Measurements from ENCODE around the gene COLEC12. TPM values are rescaled to one million over a fixed set of nuclear protein-coding genes. Genes with fewer than 3 reads are reported as not detected.

Gene COLEC12
- total and polyA plus RNA-seq, 7 experiments from 2014 or later = 0.12 to 0.35 (median 0.19) TPM; not detected in 4

- Histone ChIP-seq H3K27me3 (ENCODE audit: control insufficient read depth in 2 of 2, insufficient read depth in 2 of 2, low read length in 2 of 2) (no peaks in the 10 kb centered on the region), H3K27ac (ENCODE audit: low read depth, low read length) (no peak overlapping the region), H3K4me1 (ENCODE audit: control insufficient read depth in 2 of 2, insufficient read depth in 2 of 2, low read length in 2 of 2) (no peaks in the 10 kb centered on the region), H3K4me3 (ENCODE audit: low read length) (no peak overlapping the region), H3K9me3 (ENCODE audit: control insufficient read depth in 2 of 3, low read length in 3 of 3) (no peaks in the 10 kb centered on the region), H3K36me3 (ENCODE audit: control insufficient read depth in 2 of 3, insufficient read depth in 3 of 3, low read length in 3 of 3) (no peaks in the 10 kb centered on the region)
- Mint-ChIP-seq H3K27me3 (peaks cover 5 to 26% (median 9%) of the 10 kb centered on the region in 5 donors), H3K36me3 (no peaks in the 10 kb centered on the region), H3K9me3 (no peaks in the 10 kb centered on the region), H3K27ac (no peak overlapping the region), H3K4me3 (no peak overlapping the region), H3K4me1 (peaks cover 0 to 3% (median 0%) of the 10 kb centered on the region in 7 donors)
- DNase-seq = no peak
- intact Hi-C loops (cut with micrococcal nuclease) = no loop called here
- no peak for ATAC-seq
- ChIA-PET POLR2A (no interaction called here), CTCF (no interaction called here)
Measured at GRCh38 chr18:394262-394986, 106.1 kb downstream of the COLEC12 start.

GRCh38 chr18:393574-393957 is 106.9 kb downstream of the COLEC12 start:
- intact Hi-C loops (cut with micrococcal nuclease) = no loop called here

GRCh38 chr18:392928-393573 is 107.5 kb downstream of the COLEC12 start:
- ChIA-PET POLR2A (no interaction called here), CTCF (no interaction called here)
- H3K4me3 ChIP-seq (ENCODE audit: low read length) = no peak overlapping the region
- H3K9me3 Mint-ChIP-seq = no peaks in the 10 kb centered on the region
- no peaks in the 10 kb centered on the region for H3K36me3 ChIP-seq (ENCODE audit: control insufficient read depth in 2 of 3, insufficient read depth in 3 of 3, low read length in 3 of 3)
- no peak overlapping the region for H3K27ac ChIP-seq (ENCODE audit: low read depth, low read length)
- no peak overlapping the region for H3K27ac Mint-ChIP-seq
- no peaks in the 10 kb centered on the region for H3K9me3 ChIP-seq (ENCODE audit: control insufficient read depth in 2 of 3, low read length in 3 of 3)
- H3K4me1 Mint-ChIP-seq = peaks cover 0 to 3% (median 0%) of the 10 kb centered on the region in 7 donors
- intact Hi-C loops (cut with micrococcal nuclease) = no loop called here
- no peaks in the 10 kb centered on the region for H3K36me3 Mint-ChIP-seq
- H3K27me3 ChIP-seq (ENCODE audit: control insufficient read depth in 2 of 2, insufficient read depth in 2 of 2, low read length in 2 of 2) = no peaks in the 10 kb centered on the region
- ATAC-seq (no peak), DNase-seq (no peak)
- no peaks in the 10 kb centered on the region for H3K4me1 ChIP-seq (ENCODE audit: control insufficient read depth in 2 of 2, insufficient read depth in 2 of 2, low read length in 2 of 2)
- no peak overlapping the region for H3K4me3 Mint-ChIP-seq
- peaks cover 5 to 23% (median 10%) of the 10 kb centered on the region in 5 donors for H3K27me3 Mint-ChIP-seq

More at GRCh38 chr18:393574-393957, 106.9 kb downstream of the COLEC12 start:
- Mint-ChIP-seq H3K27me3 (peaks cover 5 to 26% (median 12%) of the 10 kb centered on the region in 5 donors), H3K9me3 (no peaks in the 10 kb centered on the region), H3K4me3 (no peak overlapping the region), H3K36me3 (no peaks in the 10 kb centered on the region), H3K4me1 (peaks cover 0 to 3% (median 0%) of the 10 kb centered on the region in 7 donors), H3K27ac (no peak overlapping the region)
- H3K9me3 ChIP-seq (ENCODE audit: control insufficient read depth in 2 of 3, low read length in 3 of 3) = no peaks in the 10 kb centered on the region
- no peaks in the 10 kb centered on the region for H3K36me3 ChIP-seq (ENCODE audit: control insufficient read depth in 2 of 3, insufficient read depth in 3 of 3, low read length in 3 of 3)
- no peak for DNase-seq
- H3K27me3 ChIP-seq (ENCODE audit: control insufficient read depth in 2 of 2, insufficient read depth in 2 of 2, low read length in 2 of 2) = no peaks in the 10 kb centered on the region
- H3K4me3 ChIP-seq (ENCODE audit: low read length) = no peak overlapping the region
- ATAC-seq = no peak
- CTCF ChIA-PET = no interaction called here
- POLR2A ChIA-PET = no interaction called here
- H3K4me1 ChIP-seq (ENCODE audit: control insufficient read depth in 2 of 2, insufficient read depth in 2 of 2, low read length in 2 of 2) = no peaks in the 10 kb centered on the region
- no peak overlapping the region for H3K27ac ChIP-seq (ENCODE audit: low read depth, low read length)

- Mint-ChIP-seq H3K36me3 (no peaks in the 10 kb centered on the region), H3K9me3 (no peaks in the 10 kb centered on the region), H3K27ac (no peak overlapping the region), H3K4me3 (no peak overlapping the region), H3K27me3 (peaks cover 10 to 15% (median 13%) of the 10 kb centered on the region in 5 donors), H3K4me1 (peaks cover 0 to 3% (median 0%) of the 10 kb centered on the region in 7 donors)
- DNase-seq = no peak
- no peaks in the 10 kb centered on the region for H3K36me3 ChIP-seq (ENCODE audit: control insufficient read depth in 2 of 3, insufficient read depth in 3 of 3, low read length in 3 of 3)
- no peak overlapping the region for H3K27ac ChIP-seq (ENCODE audit: low read depth, low read length)
- H3K4me1 ChIP-seq (ENCODE audit: control insufficient read depth in 2 of 2, insufficient read depth in 2 of 2, low read length in 2 of 2) = no peaks in the 10 kb centered on the region
- no peak overlapping the region for H3K4me3 ChIP-seq (ENCODE audit: low read length)
- intact Hi-C loops (cut with micrococcal nuclease) = no loop called here
- ChIA-PET CTCF (no interaction called here), POLR2A (no interaction called here)
- no peak for ATAC-seq
- no peaks in the 10 kb centered on the region for H3K27me3 ChIP-seq (ENCODE audit: control insufficient read depth in 2 of 2, insufficient read depth in 2 of 2, low read length in 2 of 2)
- H3K9me3 ChIP-seq (ENCODE audit: control insufficient read depth in 2 of 3, low read length in 3 of 3) = no peaks in the 10 kb centered on the region
Measured at GRCh38 chr18:390741-391478, 109.6 kb downstream of the COLEC12 start.

GRCh38 chr18:389658-390357 is 110.7 kb downstream of the COLEC12 start:
- DNase-seq = peak in 1 of 9 donors; percentile 25
- Mint-ChIP-seq H3K9me3 (no peaks in the 10 kb centered on the region), H3K36me3 (no peaks in the 10 kb centered on the region), H3K4me3 (no peak overlapping the region), H3K4me1 (peaks cover 0 to 3% (median 0%) of the 10 kb centered on the region in 7 donors), H3K27me3 (peaks cover 13 to 19% (median 17%) of the 10 kb centered on the region in 5 donors), H3K27ac (no peak overlapping the region)
- no peak overlapping the region for H3K4me3 ChIP-seq (ENCODE audit: low read length)
- H3K9me3 ChIP-seq (ENCODE audit: control insufficient read depth in 2 of 3, low read length in 3 of 3) = no peaks in the 10 kb centered on the region
- ATAC-seq = no peak
- no peaks in the 10 kb centered on the region for H3K4me1 ChIP-seq (ENCODE audit: control insufficient read depth in 2 of 2, insufficient read depth in 2 of 2, low read length in 2 of 2)
- no peaks in the 10 kb centered on the region for H3K36me3 ChIP-seq (ENCODE audit: control insufficient read depth in 2 of 3, insufficient read depth in 3 of 3, low read length in 3 of 3)
- POLR2A ChIA-PET = no interaction called here
- CTCF ChIA-PET = no interaction called here
- no peak overlapping the region for H3K27ac ChIP-seq (ENCODE audit: low read depth, low read length)
- intact Hi-C loops (cut with micrococcal nuclease) = no loop called here
- H3K27me3 ChIP-seq (ENCODE audit: control insufficient read depth in 2 of 2, insufficient read depth in 2 of 2, low read length in 2 of 2) = no peaks in the 10 kb centered on the region

GRCh38 chr18:388200-388599 is 112.3 kb downstream of the COLEC12 start:
- peaks cover 13 to 32% (median 15%) of the 10 kb centered on the region in 5 donors for H3K27me3 Mint-ChIP-seq
- DNase-seq (no peak), ATAC-seq (no peak)
- peaks cover 0 to 3% (median 0%) of the 10 kb centered on the region in 7 donors for H3K4me1 Mint-ChIP-seq
- Histone ChIP-seq H3K27me3 (ENCODE audit: control insufficient read depth in 2 of 2, insufficient read depth in 2 of 2, low read length in 2 of 2) (no peaks in the 10 kb centered on the region), H3K9me3 (ENCODE audit: control insufficient read depth in 2 of 3, low read length in 3 of 3) (no peaks in the 10 kb centered on the region), H3K27ac (ENCODE audit: low read depth, low read length) (no peak overlapping the region), H3K36me3 (ENCODE audit: control insufficient read depth in 2 of 3, insufficient read depth in 3 of 3, low read length in 3 of 3) (no peaks in the 10 kb centered on the region), H3K4me1 (ENCODE audit: control insufficient read depth in 2 of 2, insufficient read depth in 2 of 2, low read length in 2 of 2) (no peaks in the 10 kb centered on the region), H3K4me3 (ENCODE audit: low read length) (no peak overlapping the region)
- peaks cover 0 to 12% (median 2%) of the 10 kb centered on the region in 11 donors for H3K9me3 Mint-ChIP-seq
- ChIA-PET POLR2A (no interaction called here), CTCF (no interaction called here)
- no peaks in the 10 kb centered on the region for H3K36me3 Mint-ChIP-seq
- no peak overlapping the region for H3K4me3 Mint-ChIP-seq
- intact Hi-C loops (cut with micrococcal nuclease) = no loop called here
- no peak overlapping the region for H3K27ac Mint-ChIP-seq

Measured in naive thymus-derived CD4-positive, alpha-beta T cell (primary cell).